SHP77 (cell line): ENCODE data around the gene SGK2.
A peak's percentile ranks its signal among the peaks of the same experiment; 100 is the strongest.

Experiments used
- DNase-seq, 2 experiments: peaks; one replicate each; lab custom pipeline; 2025; lab: John Stamatoyannopoulos, UW

SGK2 gene

DNA sequence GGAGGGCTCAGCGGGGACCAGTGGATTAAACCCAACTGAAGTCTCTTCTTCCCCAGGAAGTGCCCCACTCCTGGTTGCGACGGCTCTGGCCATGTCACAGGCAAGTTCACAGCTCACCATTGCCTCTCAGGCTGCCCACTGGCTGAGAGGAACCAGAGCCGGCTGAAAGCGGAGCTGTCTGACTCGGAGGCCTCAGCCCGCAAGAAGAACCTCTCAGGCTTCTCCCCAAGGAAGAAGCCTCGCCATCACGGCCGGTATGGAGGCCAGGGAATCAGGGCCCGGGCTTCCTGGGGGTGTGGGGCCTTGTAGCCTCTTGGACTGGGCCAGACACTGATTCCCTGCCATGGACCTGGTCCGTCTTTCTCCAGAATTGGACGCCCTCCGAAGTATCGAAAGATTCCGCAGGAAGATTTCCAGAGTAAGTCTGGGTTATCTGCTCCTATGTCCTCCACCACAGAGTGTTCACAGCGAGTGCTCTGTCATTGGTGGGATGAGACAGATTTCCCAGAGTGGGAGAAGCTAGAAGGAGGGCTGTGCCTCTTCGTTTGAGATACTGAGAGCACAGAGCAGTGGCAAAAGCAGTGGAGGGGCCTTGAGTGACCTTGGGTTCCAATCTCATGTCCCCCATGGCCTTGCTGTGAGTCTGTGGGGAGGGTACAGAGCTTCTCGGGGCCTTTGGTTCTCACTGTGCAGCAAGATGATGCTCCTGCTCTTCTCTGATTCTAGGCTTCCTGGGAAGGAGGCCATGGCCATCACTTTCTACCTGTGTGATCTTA, 22.6 kb upstream of the SGK2 start:
- no peak for DNase-seq

GRCh38 chr20:43536817-43537440, 21.9 kb upstream of the SGK2 start:
- no peak for DNase-seq

DNA sequence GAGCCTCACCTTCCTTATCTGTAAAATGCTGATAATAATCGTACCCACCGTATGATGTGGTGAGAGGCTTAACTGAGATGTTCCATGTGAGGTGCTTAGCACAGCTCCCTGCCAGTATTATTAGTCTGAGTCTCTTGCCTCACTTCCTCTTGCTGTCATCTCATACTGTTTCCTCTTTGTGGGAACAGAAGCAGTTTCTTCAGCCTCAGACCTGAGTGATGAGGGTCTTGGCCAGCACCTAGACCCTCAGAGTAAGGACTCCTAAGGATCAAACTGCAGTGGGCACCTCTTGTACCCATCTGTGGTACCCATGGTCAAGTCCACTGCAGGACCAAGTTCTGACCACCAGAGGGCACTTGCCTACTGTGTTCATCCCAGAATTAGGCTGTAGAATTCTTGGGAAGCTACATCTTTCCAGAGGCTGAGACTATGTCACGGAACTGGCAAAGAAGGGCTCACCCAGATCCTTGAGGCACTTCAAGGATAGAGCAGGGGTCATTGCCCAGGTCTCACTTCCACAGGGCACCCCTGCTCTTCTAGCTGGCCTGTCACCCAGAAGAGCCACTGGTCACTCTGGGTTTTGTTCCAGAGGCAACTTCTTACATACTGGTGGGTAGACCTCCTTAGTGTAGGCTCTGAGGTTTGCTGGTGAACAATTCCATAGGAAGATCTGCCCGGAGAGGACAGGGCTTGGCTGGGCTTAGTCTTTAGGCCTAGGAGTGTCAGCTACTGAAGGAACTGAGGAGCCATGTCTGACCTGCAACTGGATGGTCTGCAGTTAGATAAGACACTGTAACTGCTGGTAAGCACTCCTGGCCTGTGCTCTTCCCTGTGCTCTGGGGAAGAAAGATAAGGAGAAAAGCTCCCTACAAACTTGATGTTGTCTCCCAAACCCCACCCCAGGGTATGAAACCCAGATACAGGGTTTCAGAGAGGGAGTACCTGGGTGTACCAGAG, 20.6 kb upstream of the SGK2 start:
- DNase-seq, result peak; percentile 19 to 50

GRCh38 chr20:43538878-43539700, 19.7 kb upstream of the SGK2 start:
- DNase-seq, result no peak

- DNase-seq, result no peak
These were observed 18.7 kb upstream of the SGK2 start for GRCh38 chr20:43539975-43540672.

DNA sequence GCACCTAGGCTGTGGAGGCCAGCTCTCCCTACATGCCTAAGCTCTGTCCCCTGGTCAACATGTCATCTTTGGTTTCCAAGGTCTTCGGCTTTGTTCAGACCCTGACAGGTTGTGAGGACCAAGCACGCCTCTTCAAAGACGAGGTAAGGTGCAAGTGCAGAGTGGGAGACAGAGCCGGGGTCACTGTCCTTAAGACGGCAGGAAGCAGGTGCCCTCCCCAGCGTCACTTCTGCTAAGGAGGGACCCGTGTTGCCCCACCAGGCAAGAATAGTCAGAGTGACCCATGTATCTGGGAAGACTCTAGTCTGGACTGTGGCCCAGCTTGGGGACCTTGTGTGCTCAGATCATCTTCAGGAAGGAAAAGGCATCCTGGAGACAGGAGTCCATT, 18.2 kb upstream of the SGK2 start:
- no peak for DNase-seq

DNA sequence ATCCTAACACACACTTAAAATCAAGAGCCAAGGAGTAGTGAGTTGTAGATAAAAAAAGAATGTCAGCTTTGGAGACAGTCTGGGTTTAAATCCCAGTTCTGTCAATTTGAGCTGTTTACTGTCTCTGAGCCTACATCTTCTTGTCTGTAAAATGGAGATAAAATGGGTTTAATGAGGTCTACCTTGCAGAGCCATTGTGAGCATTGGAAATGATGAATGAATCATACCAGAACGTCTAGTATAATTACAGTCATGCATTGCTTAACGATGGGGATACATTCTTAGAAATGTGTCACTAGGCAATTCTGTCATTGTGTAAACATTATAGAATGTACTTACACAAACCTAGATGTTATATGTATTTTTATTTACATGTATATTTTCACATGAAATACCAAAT, 17.6 kb upstream of the SGK2 start:
- DNase-seq, result no peak

GRCh38 chr20:43542161-43542560, 16.7 kb upstream of the SGK2 start:
- no peak for DNase-seq

- DNase-seq, result no peak
These were observed 16.2 kb upstream of the SGK2 start for GRCh38 chr20:43542674-43543073.

DNA sequence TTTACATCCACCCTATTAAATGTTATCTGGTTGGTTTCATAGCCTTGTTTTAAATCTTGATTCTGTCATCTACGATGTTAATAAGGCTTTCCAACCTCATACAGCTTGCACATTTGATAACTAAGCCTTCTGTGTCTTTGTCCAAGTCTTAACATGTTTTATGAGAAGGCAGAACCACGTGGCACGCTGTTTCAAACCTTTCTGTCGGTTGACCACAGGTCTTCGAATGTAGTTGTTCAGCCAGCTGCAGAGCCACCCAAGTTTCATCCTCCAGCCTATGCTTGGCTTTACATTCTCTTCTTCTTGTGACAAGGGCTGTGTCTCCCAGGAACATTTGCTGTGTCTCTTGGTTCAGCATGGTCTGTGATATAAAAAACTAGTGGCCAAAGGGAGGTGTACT, 15.7 kb upstream of the SGK2 start:
- DNase-seq, result no peak

DNA sequence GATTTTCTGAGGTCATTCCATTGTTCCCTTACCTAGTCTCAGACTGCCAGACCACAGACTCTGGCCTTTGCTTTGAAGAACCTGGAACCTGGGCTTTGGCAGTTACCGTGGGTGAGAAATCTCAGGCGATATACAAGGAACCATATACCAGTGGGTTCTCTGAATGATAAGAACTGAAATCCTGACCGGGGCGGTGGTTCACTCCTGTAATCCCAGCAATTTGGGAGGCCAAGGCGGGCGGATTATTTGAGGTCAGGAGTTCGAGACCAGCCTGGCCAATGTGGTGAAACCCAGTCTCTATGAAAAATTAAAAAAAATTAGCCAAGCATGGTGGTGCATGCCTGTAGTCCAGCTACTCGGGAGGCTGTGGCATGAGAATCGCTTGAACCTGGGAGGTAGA, 14.3 kb upstream of the SGK2 start:
- DNase-seq, result no peak

- DNase-seq, result no peak
These were observed 12.8 kb upstream of the SGK2 start for GRCh38 chr20:43545837-43546578.

GRCh38 chr20:43548273-43548880, 10.4 kb upstream of the SGK2 start:
- no peak for DNase-seq

DNA sequence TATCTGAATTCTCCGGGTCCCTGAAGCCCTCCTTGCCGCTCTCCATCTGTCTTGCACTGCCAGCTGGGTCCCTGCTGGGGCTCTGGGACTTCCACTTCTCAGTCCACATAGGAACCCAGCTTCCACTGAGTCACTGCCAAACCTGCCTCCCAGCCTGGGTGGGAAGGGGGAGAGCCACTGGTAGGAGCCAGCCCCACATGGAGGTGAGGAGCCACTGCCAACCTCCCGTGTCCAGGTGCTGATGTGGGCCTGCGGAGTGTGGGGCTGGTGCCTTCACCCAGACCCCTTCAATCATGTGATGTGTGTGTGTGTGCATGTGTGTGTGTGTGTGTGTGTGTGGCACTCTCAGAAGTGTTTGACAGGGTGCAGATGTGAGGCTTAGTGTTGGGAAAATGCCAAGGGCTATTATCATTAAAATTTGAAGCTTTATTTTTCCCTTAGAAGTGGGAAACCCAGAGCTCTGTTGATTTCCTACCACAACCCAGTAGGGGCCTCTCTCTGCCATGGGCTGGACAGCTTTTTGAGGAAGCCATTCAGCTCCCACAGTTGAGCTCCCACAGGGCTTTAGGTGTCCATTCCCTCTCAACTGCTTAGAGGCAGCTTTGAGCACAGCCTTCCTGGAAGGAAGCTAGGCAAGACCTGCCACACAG, 9.3 kb upstream of the SGK2 start:
- no peak for DNase-seq

GRCh38 chr20:43550456-43550855, 8.4 kb upstream of the SGK2 start:
- no peak for DNase-seq

DNA sequence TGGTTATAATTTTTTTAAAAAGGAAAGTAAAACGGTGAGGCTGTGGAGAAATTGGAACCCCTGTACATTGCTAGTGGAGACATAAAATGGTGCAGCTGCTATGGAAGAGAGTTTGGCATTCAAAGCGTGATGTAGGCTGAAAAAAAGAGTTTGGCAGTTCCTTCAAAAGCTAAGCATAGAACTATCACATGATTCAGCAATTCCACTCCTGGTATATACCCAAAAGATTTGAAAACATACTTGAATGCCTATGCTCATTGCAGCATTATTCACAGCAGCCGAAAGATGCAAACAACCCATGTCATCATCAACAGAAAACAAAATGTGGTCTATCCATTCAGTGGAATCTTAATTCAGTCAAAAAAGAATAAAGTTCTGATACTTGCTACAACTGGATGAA, 4.5 kb upstream of the SGK2 start:
- DNase-seq, result no peak

DNA sequence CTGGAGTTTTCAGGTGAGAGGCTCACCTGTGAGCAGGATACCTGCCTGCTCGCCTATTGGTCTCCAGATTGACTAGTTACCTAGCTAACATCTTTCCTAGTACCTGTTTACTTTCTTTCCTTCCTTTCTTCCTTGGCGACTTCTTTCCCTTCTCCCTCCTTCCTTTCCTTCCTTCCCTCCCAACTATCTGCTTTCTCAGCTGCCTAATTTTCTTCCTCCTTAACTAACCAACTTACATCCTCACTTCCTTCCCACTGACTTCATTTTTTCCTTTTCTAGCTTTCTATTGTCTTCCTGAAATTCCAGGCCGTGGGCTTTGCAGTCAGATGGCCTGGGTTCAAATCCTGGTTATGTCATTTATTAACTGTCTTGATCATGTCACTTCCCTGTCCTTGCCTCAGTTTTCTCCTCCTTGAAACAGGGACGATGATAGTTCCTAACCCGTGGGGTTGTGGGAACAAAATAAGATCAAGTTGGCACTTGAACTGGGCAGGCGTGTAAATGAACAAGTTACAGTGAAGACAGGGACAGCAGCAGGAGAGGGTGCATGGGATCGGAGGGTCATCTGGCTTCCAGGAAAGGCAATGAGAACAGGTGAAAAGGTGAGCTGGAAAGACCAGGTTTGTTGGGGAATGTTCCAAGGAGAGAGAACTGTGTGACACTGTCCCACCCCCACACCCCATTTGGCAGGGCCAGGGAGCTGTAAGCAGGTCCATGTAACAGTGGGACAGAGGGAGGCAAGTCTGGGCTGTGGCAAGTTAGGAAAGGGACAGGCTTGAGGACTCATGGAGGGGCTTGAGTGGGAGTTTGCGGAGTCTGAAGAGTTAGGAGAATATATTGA, 540 bp downstream of the SGK2 start:
- DNase-seq, result no peak

DNA sequence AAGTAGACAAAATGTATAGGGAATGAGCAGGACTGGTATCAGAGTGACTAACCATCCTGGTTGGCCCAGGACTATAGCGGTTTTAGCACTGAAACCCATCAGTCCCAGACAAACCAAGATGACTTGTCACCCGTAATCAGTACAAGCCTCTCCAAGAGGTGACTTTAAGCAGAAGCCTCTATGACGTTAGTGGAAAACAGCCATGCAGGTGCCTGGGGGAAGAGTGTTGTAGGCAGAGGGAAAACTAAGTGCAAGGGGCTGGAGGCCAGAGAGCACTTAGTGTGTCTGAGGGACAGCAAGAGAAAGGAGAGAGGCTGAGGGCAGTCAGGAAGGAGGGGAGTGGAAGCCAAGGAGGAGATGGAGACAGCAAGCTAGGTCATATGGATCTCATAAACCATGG, 2.1 kb downstream of the SGK2 start:
- DNase-seq, result no peak

- DNase-seq, result no peak
These were observed 4.6 kb downstream of the SGK2 start for GRCh38 chr20:43563429-43563828.
